Ovary (tissue), 3 donors: ENCODE measurements around the gene OR8H1.

Experiments
- CTCF ChIP-seq, 3 donors: fragments of 450-650 bp in 2 of 3; fragments of 200-600 bp in 1 of 3; IDR thresholded peaks; one replicate each; pipeline versions ENCODE4 v1.5.1 to v1.8.0; 2016 to 2022; ENCODE audit warnings: antibody characterized with exemption in 3 of 3, mild to moderate bottlenecking in 1 of 3
- POLR2A ChIP-seq: fragments of 450-650 bp; IDR thresholded peaks from one replicate; pipeline ENCODE4 v1.6.1; 2017; ENCODE audit warnings: antibody characterized with exemption, mild to moderate bottlenecking, moderate library complexity
- donor health status: DM: no; HTN: no; CAD: no.

DNA sequence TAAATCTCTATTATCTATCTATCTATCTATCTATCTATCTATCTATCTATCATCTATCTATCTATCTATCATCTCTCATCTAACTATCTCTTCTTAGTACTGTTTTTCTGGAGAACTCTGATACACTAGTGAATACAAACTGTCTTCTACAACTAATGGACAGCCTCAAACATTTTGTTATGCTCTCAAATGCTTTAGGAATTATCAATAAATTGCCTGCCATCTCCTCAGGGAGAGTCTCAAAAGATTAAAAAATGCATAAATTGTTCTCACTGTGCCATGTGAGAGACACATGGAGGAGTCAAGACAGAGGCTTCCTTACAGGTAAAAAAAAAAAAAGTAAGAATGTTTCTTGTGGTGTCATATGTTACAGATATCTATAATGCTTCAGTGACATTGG, 22.8 kb upstream of the OR8H1 start, which contains the start of gene OR8K3:
- no peak for TF ChIP-seq CTCF (IDR thresholded peaks at IDR 0.05)
- TF ChIP-seq POLR2A, result no peak
